PC-3 (cell line): ENCODE data around the gene GLRB. TPM values are rescaled to one million over a fixed set of nuclear protein-coding genes. Genes with fewer than 3 reads are reported as not detected.

ENCODE experiments used
- ATAC-seq: fragments of 200-7000 bp; cut with Tn5 transposase; 2 replicates; pipeline ENCODE4 v1.9.1; 2020; ENCODE audit warnings: mild to moderate bottlenecking, moderate library complexity
- BruUV-seq: library from RNA; stranded (reverse); fragments of 400-500 nt; replicated peaks from 2 replicates; lab custom pipeline; 2021; lab: Mats Ljungman, UMichigan
- CTCF ChIA-PET: fragments of 300-600 bp; sonication (Branson Sonifier 250); formaldehyde crosslinking; loops from one replicate; lab custom pipeline; 2022; ENCODE audit warnings: antibody characterized with exemption; lab: Charles Lee
- POLR2A ChIA-PET: fragments of 300-600 bp; sonication (Branson Sonifier 250); formaldehyde crosslinking; loops from one replicate; lab custom pipeline; 2022; ENCODE audit warnings: antibody characterized with exemption; ENCODE audit not compliant: unreplicated experiment; lab: Charles Lee
- DNase-seq: peaks from one replicate; pipeline ENCODE4 v3.0.0-alpha.2; 2015
- H2AFZ ChIP-seq: fragments of 300-600 bp; sonication (generic); 2 replicates; pipeline ENCODE4 v1.6.0; 2016; ENCODE audit warnings: antibody characterized with exemption, low read length
- H3F3A ChIP-seq: fragments of 300-600 bp; sonication (generic); one replicate; pipeline ENCODE4 v1.6.0; 2017; ENCODE audit warnings: antibody characterized with exemption, low read length, control low read depth, mild to moderate bottlenecking; ENCODE audit not compliant: unreplicated experiment
- H3K27ac ChIP-seq: fragments of 300-600 bp; sonication (generic); 2 replicates; pipeline ENCODE4 v1.5.1; 2016; ENCODE audit warnings: mild to moderate bottlenecking, low read length
- H3K27me3 ChIP-seq: fragments of 300-600 bp; sonication (generic); 2 replicates; pipeline ENCODE4 v1.6.1; 2016; ENCODE audit warnings: low read length, mixed read lengths
- H3K36me3 ChIP-seq: fragments of 300-600 bp; sonication (generic); 2 replicates; pipeline ENCODE4 v1.6.1; 2016; ENCODE audit warnings: low read depth, mixed run types, low read length, mixed read lengths
- H3K4me1 ChIP-seq: fragments of 300-600 bp; sonication (generic); 2 replicates; pipeline ENCODE4 v1.5.1; 2016; ENCODE audit warnings: low read length; ENCODE audit not compliant: insufficient read depth
- H3K4me2 ChIP-seq: fragments of 300-600 bp; sonication (generic); 2 replicates; pipeline ENCODE4 v1.6.0; 2016; ENCODE audit warnings: low read length
- H3K4me3 ChIP-seq: fragments of 300-600 bp; sonication (generic); 2 replicates; pipeline ENCODE4 v1.5.1; 2016; ENCODE audit warnings: mild to moderate bottlenecking, low read length, mixed read lengths
- H3K79me2 ChIP-seq: fragments of 300-600 bp; sonication (generic); 2 replicates; pipeline ENCODE4 v1.6.1; 2017; ENCODE audit warnings: low read length, mixed read lengths
- H3K9ac ChIP-seq: fragments of 300-600 bp; sonication (generic); 2 replicates; pipeline ENCODE4 v1.6.0; 2016; ENCODE audit warnings: mild to moderate bottlenecking, low read length
- H3K9me2 ChIP-seq: fragments of 300-600 bp; sonication (generic); replicated peaks from 2 replicates; pipeline ENCODE4 v1.6.1; 2016; ENCODE audit warnings: mixed run types, low read length, mixed read lengths
- H3K9me3 ChIP-seq: fragments of 300-600 bp; sonication (generic); 2 replicates; pipeline ENCODE4 v1.6.1; 2016; ENCODE audit warnings: low read length, mixed read lengths
- H4K20me1 ChIP-seq: fragments of 300-600 bp; sonication (generic); 2 replicates; pipeline ENCODE4 v1.6.1; 2016; ENCODE audit warnings: low read length, mixed read lengths
- CTCF ChIP-seq: fragments of 300-600 bp; sonication (generic); conservative IDR thresholded peaks from 2 replicates; pipeline ENCODE4 v1.5.1; 2017; ENCODE audit warnings: antibody characterized with exemption, low read depth, mild to moderate bottlenecking, low read length
- EZH2 ChIP-seq: fragments of 300-600 bp; sonication (generic); IDR thresholded peaks from one replicate; pipeline ENCODE4 v1.6.1; 2017; ENCODE audit warnings: antibody characterized with exemption, mild to moderate bottlenecking, low read length; ENCODE audit not compliant: unreplicated experiment
- EZH2phosphoT487 ChIP-seq: fragments of 300-600 bp; sonication (generic); IDR thresholded peaks from 2 replicates; pipeline ENCODE4 v1.6.1; 2018; ENCODE audit warnings: mild to moderate bottlenecking, antibody characterized with exemption, low read length, borderline replicate concordance
- intact Hi-C: fragments of 100-400 bp; cut with micrococcal nuclease; formaldehyde crosslinking; loops from 2 replicates; pipeline ENCODE4 v1.9.0; 2023
- total RNA-seq: library from RNA; depleted of rRNA; stranded (reverse); fragments of >200 nt; gene quantifications from 2 replicates; pipeline ENCODE4 v1.2.3, GENCODE V29; 2014

GLRB gene
- total RNA-seq, 1 experiment from 2014 or later: 4.1 TPM

- ATAC-seq: peak; percentile 85
- no peaks in the 10 kb centered on the region for H3K36me3 ChIP-seq
- POLR2A ChIA-PET: no interaction called here
- TF ChIP-seq CTCF (peak; percentile 82), EZH2phosphoT487 (no peak)
- no peak overlapping the region for H3K4me3 ChIP-seq
- no peaks in the 10 kb centered on the region for H3K27me3 ChIP-seq
- no peaks in the 10 kb centered on the region for H4K20me1 ChIP-seq
- peak; percentile 67 for DNase-seq
- H3K9me3 ChIP-seq: no peaks in the 10 kb centered on the region
- no peaks in the 10 kb centered on the region for H3K4me1 ChIP-seq
- H3K27ac ChIP-seq: no peak overlapping the region
- no peaks in the 10 kb centered on the region for H3K79me2 ChIP-seq
- no peaks in the 10 kb centered on the region for H3F3A ChIP-seq
- CTCF ChIA-PET: interaction anchor here (0.6 to 1.2 kb wide), 5 partner anchors 95 to 876 kb away, joined by 3 to 12 read pairs (median 4); no protein-coding TSS in a partner anchor
- H3K9ac ChIP-seq: no peak overlapping the region
- BruUV-seq: no TSS peak
- H2AFZ ChIP-seq: peak overlapping the region; percentile 63; the same call in 1 of the 2 replicates
- H3K4me2 ChIP-seq: peak overlapping the region; percentile 53; the same call in 1 of the 2 replicates
- intact Hi-C loops: loop anchor here (1.0 to 2.0 kb wide), 4 partner anchors 62 to 876 kb away; partner anchors contain the start of gene PDGFC
- no peaks in the 10 kb centered on the region for H3K9me2 ChIP-seq
These were observed 30.3 kb upstream of the GLRB start for GRCh38 chr4:157045507-157046127.

- no peak overlapping the region for H3K4me3 ChIP-seq
- H3K4me2 ChIP-seq: no peak overlapping the region
- no peaks in the 10 kb centered on the region for H3K9me2 ChIP-seq
- intact Hi-C loops: no loop called here
- ChIA-PET POLR2A (no interaction called here), CTCF (interaction anchor here (0.6 kb wide), 1 partner anchor 97 kb away, joined by 3 read pairs; no protein-coding TSS in a partner anchor)
- no peaks in the 10 kb centered on the region for H4K20me1 ChIP-seq
- H3K9me3 ChIP-seq: no peaks in the 10 kb centered on the region
- H3K79me2 ChIP-seq: no peaks in the 10 kb centered on the region
- no peak overlapping the region for H2AFZ ChIP-seq
- H3K4me1 ChIP-seq: no peaks in the 10 kb centered on the region
- H3K27ac ChIP-seq: no peak overlapping the region
- no peak overlapping the region for H3K9ac ChIP-seq
- TF ChIP-seq EZH2 (no peak), EZH2phosphoT487 (no peak), CTCF (no peak)
- no TSS peak for BruUV-seq
- no peaks in the 10 kb centered on the region for H3K27me3 ChIP-seq
- no peaks in the 10 kb centered on the region for H3K36me3 ChIP-seq
- DNase-seq (no peak), ATAC-seq (no peak)
- no peaks in the 10 kb centered on the region for H3F3A ChIP-seq
These were observed 27.7 kb upstream of the GLRB start for GRCh38 chr4:157048248-157048647.

GRCh38 chr4:157050561-157050960 lies 25.4 kb upstream of the GLRB start:
- no peak overlapping the region for H3K4me3 ChIP-seq
- TF ChIP-seq EZH2phosphoT487 (no peak), EZH2 (no peak), CTCF (no peak)
- no peak overlapping the region for H2AFZ ChIP-seq
- no TSS peak for BruUV-seq
- no peak overlapping the region for H3K27ac ChIP-seq
- ChIA-PET POLR2A (no interaction called here), CTCF (no interaction called here)
- no peak overlapping the region for H3K4me2 ChIP-seq
- no peak for ATAC-seq
- H3K36me3 ChIP-seq: no peaks in the 10 kb centered on the region
- no peaks in the 10 kb centered on the region for H3K27me3 ChIP-seq
- DNase-seq: no peak
- no peak overlapping the region for H3K9ac ChIP-seq
- no peaks in the 10 kb centered on the region for H3K9me3 ChIP-seq
- no peaks in the 10 kb centered on the region for H3K4me1 ChIP-seq
- H4K20me1 ChIP-seq: no peaks in the 10 kb centered on the region
- no peaks in the 10 kb centered on the region for H3K9me2 ChIP-seq
- intact Hi-C loops: no loop called here
- no peaks in the 10 kb centered on the region for H3K79me2 ChIP-seq
- no peaks in the 10 kb centered on the region for H3F3A ChIP-seq
